Activated naive CD8-positive, alpha-beta T cell treated with anti-CD3 and anti-CD28 coated beads for 36 hours (primary cell): ENCODE results near the gene PDE4D. TPM values are rescaled to one million over a fixed set of nuclear protein-coding genes. Genes with fewer than 3 reads are reported as not detected.
A peak's percentile ranks its signal among the peaks of the same experiment; 100 is the strongest.

Experiments used
- DNase-seq: peaks from one replicate; pipeline ENCODE4 v3.0.0; 2021
- H3K27ac Mint-ChIP-seq: one replicate; pipeline ENCODE4 v1.8.0; 2022; ENCODE audit warnings: mild to moderate bottlenecking, moderate library complexity, mixed read lengths
- H3K27me3 Mint-ChIP-seq: one replicate; pipeline ENCODE4 v1.8.0; 2022; ENCODE audit warnings: mild to moderate bottlenecking, mixed read lengths
- H3K36me3 Mint-ChIP-seq: one replicate; pipeline ENCODE4 v1.8.0; 2021; ENCODE audit warnings: mild to moderate bottlenecking, mixed read lengths
- H3K4me1 Mint-ChIP-seq: one replicate; pipeline ENCODE4 v1.8.0; 2021; ENCODE audit warnings: mixed read lengths
- H3K4me3 Mint-ChIP-seq: one replicate; pipeline ENCODE4 v1.8.0; 2022; ENCODE audit warnings: mild to moderate bottlenecking, moderate library complexity, mixed read lengths
- H3K9me3 Mint-ChIP-seq: one replicate; pipeline ENCODE4 v1.8.0; 2022; ENCODE audit warnings: mixed read lengths
- total RNA-seq, 2 experiments: library from RNA; stranded (reverse); gene quantifications; one replicate each; pipeline ENCODE4 v1.2.3, GENCODE V29; 2021

PDE4D gene
- total RNA-seq, 2 experiments from 2014 or later, result 40.7 TPM

- DNase-seq, result no peak
- no peak overlapping the region for H3K27ac Mint-ChIP-seq
- no peak overlapping the region for H3K4me3 Mint-ChIP-seq
- H3K36me3 Mint-ChIP-seq, result no peaks in the 10 kb centered on the region
- H3K27me3 Mint-ChIP-seq, result peaks cover 27% of the 10 kb centered on the region
- peaks cover 5% of the 10 kb centered on the region for H3K4me1 Mint-ChIP-seq
- no peaks in the 10 kb centered on the region for H3K9me3 Mint-ChIP-seq
Measured at GRCh38 chr5:59251627-59252026, 641.9 kb downstream of the PDE4D start.

DNA sequence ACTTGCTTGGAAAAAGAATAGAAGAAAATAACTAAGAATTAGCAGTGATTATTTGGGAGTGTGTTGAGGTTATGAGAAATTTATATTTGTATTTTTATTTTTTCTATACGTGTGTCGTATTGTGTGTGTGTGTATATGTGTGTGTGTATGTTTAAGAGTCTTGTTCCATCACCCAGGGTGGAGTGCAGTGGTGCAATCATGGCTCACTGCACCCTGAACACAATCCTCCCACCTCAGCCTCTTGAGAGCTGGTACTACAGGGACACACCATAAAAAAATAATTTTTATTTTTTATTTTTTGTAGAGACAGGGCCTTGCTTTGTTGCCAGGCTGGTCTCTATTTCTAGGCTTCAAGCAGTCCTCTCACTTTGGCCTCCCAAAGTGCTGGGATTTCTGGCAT, 643.8 kb downstream of the PDE4D start:
- DNase-seq, result no peak
- peaks cover 22% of the 10 kb centered on the region for H3K27me3 Mint-ChIP-seq
- no peaks in the 10 kb centered on the region for H3K9me3 Mint-ChIP-seq
- H3K36me3 Mint-ChIP-seq, result no peaks in the 10 kb centered on the region
- H3K4me3 Mint-ChIP-seq, result no peak overlapping the region
- no peak overlapping the region for H3K27ac Mint-ChIP-seq
- H3K4me1 Mint-ChIP-seq, result peaks cover 6% of the 10 kb centered on the region

DNA sequence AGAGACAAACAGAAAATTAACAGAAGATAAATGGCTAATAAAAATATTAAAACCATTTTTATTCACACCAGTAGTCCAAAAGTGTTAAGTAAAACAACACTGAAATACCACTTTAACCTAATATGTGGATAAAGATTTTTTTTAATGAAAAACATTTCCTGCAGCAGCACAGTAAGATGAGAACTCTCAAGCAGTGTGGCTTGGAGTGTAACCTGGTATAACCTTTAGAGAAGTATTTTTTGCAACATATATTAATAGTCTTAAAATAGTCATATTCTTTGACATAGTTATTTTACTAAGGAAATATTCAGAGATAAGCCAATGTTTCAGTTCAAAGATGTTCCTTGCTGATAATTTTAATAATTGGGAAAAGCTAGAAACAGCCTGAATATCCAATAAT, 644.4 kb downstream of the PDE4D start:
- H3K9me3 Mint-ChIP-seq, result no peaks in the 10 kb centered on the region
- no peaks in the 10 kb centered on the region for H3K36me3 Mint-ChIP-seq
- DNase-seq, result no peak
- H3K27me3 Mint-ChIP-seq, result peaks cover 19% of the 10 kb centered on the region
- H3K27ac Mint-ChIP-seq, result no peak overlapping the region
- peaks cover 6% of the 10 kb centered on the region for H3K4me1 Mint-ChIP-seq
- H3K4me3 Mint-ChIP-seq, result no peak overlapping the region

DNA sequence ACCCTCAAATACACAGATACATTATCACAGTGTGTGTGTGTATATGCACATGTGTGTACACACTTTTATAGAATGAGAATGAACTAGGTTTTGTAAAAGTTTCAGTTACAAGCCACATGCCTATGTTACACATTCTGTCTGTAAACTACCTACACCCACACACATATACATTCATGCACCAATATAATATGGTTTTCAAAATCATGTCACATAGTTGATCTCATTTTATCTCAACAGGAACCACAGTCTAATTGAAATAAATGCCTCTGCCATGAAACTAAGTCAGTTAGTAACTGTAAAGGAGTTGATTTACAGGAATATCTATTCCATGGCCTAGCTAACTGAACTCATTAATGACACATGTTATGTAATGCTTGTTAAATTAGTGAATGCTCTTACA, 646.6 kb downstream of the PDE4D start:
- Mint-ChIP-seq H3K4me3 (no peak overlapping the region), H3K4me1 (peaks cover 6% of the 10 kb centered on the region), H3K27ac (no peak overlapping the region), H3K36me3 (no peaks in the 10 kb centered on the region), H3K9me3 (no peaks in the 10 kb centered on the region), H3K27me3 (peaks cover 14% of the 10 kb centered on the region)
- no peak for DNase-seq

DNA sequence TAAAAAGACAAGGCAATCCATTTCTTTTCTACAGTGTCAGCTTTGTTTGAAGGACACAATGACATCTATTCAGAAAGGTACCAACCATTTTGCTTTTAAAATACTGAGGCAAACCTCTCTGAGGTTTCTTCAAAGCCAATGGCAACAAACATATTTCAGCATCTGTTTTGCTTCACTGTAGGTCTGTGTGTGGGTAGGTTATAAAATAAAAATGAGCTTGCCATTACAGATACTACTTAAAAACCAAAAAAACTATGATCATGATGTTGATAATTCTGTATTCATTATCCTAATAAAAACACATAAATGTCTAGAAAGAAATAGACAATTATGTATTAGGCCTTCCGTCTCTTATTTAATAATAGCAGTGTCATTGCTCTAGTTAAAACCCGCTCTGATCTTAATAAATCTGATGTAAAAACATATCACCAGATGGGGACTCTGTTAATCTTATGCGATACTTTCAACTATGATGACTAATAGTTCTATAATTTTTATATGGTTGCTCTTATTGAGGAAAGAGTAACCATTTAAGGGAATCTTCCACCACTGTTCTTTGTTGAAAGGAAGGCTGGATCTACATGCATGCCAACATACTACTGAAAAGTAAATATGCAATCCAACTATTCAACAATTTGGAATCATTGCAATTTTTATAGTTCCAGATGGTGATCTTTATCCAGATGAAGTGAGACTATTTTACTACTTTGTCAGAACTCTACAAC, 647.2 kb downstream of the PDE4D start:
- Mint-ChIP-seq H3K27ac (no peak overlapping the region), H3K9me3 (no peaks in the 10 kb centered on the region), H3K36me3 (no peaks in the 10 kb centered on the region), H3K4me1 (peaks cover 6% of the 10 kb centered on the region), H3K4me3 (no peak overlapping the region), H3K27me3 (peaks cover 14% of the 10 kb centered on the region)
- no peak for DNase-seq

DNA sequence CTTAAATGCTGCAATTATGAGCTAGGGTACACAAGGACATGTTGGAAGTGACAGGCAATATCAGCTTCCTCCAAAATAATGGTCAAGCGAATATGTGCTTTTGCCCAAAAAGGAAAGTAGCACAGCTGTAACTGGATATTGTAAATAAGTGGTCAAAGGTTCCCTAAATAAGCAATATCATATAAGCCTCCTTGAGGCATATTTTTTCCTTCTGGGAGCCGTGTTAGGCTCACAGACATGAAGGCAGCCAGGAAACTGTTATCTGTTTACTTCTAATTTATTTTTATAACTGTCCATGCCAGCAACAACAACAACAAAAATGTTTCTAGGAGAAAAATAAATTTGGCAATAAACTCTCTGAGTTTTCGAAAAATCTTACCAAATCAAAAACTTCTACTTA, 648.3 kb downstream of the PDE4D start:
- peaks cover 8% of the 10 kb centered on the region for H3K27me3 Mint-ChIP-seq
- peaks cover 6% of the 10 kb centered on the region for H3K4me1 Mint-ChIP-seq
- H3K36me3 Mint-ChIP-seq, result no peaks in the 10 kb centered on the region
- H3K9me3 Mint-ChIP-seq, result no peaks in the 10 kb centered on the region
- no peak for DNase-seq
- H3K27ac Mint-ChIP-seq, result no peak overlapping the region
- no peak overlapping the region for H3K4me3 Mint-ChIP-seq

DNA sequence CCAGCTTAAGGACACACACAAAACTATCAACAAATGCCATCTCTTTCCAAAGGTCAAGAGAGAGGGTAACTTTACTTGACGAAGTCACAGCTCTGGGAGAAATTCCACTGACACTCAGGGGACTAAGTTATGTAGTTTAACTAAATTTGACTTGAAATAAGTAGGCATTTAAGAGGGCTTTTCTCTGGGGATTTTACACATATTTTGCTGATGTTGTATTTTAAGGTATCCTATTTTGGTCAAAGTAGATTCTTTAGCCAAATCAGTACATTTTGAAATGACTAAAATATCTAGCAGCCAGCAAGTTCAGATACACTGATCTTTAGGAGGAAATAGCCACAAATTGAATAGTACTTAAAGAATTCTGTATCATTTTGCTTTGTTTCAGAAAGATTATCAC, 652.0 kb downstream of the PDE4D start:
- DNase-seq, result no peak
- Mint-ChIP-seq H3K9me3 (no peaks in the 10 kb centered on the region), H3K27ac (no peak overlapping the region), H3K36me3 (no peaks in the 10 kb centered on the region), H3K4me1 (peaks cover 24% of the 10 kb centered on the region), H3K4me3 (no peak overlapping the region), H3K27me3 (peaks cover 7% of the 10 kb centered on the region)

GRCh38 chr5:59241119-59241518, 652.4 kb downstream of the PDE4D start:
- Mint-ChIP-seq H3K9me3 (no peaks in the 10 kb centered on the region), H3K27me3 (peaks cover 10% of the 10 kb centered on the region), H3K4me3 (no peak overlapping the region), H3K36me3 (no peaks in the 10 kb centered on the region), H3K27ac (no peak overlapping the region), H3K4me1 (peaks cover 24% of the 10 kb centered on the region)
- DNase-seq, result no peak

- peaks cover 10% of the 10 kb centered on the region for H3K27me3 Mint-ChIP-seq
- H3K36me3 Mint-ChIP-seq, result no peaks in the 10 kb centered on the region
- no peak for DNase-seq
- no peak overlapping the region for H3K4me3 Mint-ChIP-seq
- peak overlapping the region; percentile 25 for H3K27ac Mint-ChIP-seq
- H3K4me1 Mint-ChIP-seq, result peaks cover 24% of the 10 kb centered on the region
- H3K9me3 Mint-ChIP-seq, result no peaks in the 10 kb centered on the region
Measured at GRCh38 chr5:59238126-59238902, 655.2 kb downstream of the PDE4D start.

DNA sequence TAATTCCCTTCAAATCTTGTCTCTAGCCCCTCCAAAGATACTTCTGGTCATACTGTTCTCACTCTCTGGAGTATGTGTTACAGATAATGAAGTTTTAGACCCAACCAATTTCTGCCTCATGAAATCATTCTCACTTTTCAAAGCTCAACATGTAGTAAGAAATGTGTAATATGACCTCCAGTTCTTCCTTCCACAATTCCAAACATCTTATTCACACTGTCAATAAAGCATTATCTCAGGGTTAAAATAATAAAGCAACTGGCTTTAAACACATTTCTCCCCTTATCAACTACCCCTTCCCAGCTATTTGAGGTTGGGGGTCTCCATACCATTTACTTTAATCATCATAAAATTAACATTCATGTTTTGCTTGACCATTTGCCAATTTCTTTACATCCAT, 656.5 kb downstream of the PDE4D start:
- Mint-ChIP-seq H3K27ac (no peak overlapping the region), H3K4me3 (no peak overlapping the region), H3K27me3 (peaks cover 10% of the 10 kb centered on the region), H3K36me3 (no peaks in the 10 kb centered on the region), H3K4me1 (peaks cover 24% of the 10 kb centered on the region), H3K9me3 (no peaks in the 10 kb centered on the region)
- DNase-seq, result no peak

DNA sequence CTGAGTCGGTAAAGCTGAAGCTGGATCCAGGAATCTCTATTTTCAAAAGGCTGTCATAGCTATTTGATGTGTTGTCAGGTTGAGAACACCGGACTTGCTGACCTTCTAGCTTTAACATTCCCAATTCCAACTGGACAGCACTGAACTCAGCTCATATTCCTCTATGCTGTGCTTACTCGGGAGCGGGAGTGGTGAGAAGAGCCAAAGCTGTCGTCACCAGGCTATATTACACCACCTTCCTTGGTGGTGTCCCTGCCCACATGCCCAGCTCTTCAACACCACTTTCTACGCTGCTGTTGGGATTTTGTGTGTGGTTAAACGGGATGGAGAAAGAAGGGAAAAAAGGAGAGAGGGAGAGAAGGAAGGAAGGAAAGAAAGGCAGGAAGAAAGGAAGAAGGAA, 657.1 kb downstream of the PDE4D start:
- Mint-ChIP-seq H3K4me3 (no peak overlapping the region), H3K36me3 (no peaks in the 10 kb centered on the region), H3K27ac (no peak overlapping the region), H3K9me3 (no peaks in the 10 kb centered on the region), H3K27me3 (peaks cover 14% of the 10 kb centered on the region), H3K4me1 (peaks cover 24% of the 10 kb centered on the region)
- no peak for DNase-seq

DNA sequence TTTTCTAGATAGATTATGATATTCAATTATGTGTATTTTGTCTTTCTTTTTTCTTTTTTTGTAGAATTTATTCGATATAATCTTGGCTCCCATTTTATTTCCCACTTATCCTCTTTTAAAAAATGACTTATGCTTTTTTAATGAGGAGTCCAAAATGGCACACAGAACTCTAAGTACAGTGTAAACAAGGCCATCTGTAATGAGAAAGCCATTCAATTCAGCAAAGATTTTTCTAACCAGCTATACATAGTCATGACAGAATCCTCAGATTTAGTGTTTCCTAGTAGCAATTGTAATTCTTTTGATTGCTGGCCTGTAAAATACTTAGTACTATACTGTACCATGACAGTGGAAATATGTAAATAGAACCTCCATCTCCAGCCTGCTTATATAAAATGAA, 659.3 kb downstream of the PDE4D start:
- no peaks in the 10 kb centered on the region for H3K36me3 Mint-ChIP-seq
- no peaks in the 10 kb centered on the region for H3K9me3 Mint-ChIP-seq
- DNase-seq, result no peak
- H3K27me3 Mint-ChIP-seq, result peaks cover 14% of the 10 kb centered on the region
- no peak overlapping the region for H3K27ac Mint-ChIP-seq
- H3K4me3 Mint-ChIP-seq, result no peak overlapping the region
- peaks cover 18% of the 10 kb centered on the region for H3K4me1 Mint-ChIP-seq

GRCh38 chr5:59231221-59231931, 662.1 kb downstream of the PDE4D start:
- H3K4me3 Mint-ChIP-seq, result no peak overlapping the region
- no peak for DNase-seq
- no peaks in the 10 kb centered on the region for H3K4me1 Mint-ChIP-seq
- H3K27ac Mint-ChIP-seq, result no peak overlapping the region
- no peaks in the 10 kb centered on the region for H3K9me3 Mint-ChIP-seq
- no peaks in the 10 kb centered on the region for H3K36me3 Mint-ChIP-seq
- peaks cover 5% of the 10 kb centered on the region for H3K27me3 Mint-ChIP-seq

GRCh38 chr5:59222687-59223511, 670.6 kb downstream of the PDE4D start:
- Mint-ChIP-seq H3K4me1 (no peaks in the 10 kb centered on the region), H3K36me3 (no peaks in the 10 kb centered on the region), H3K9me3 (peaks cover 2% of the 10 kb centered on the region), H3K4me3 (no peak overlapping the region), H3K27me3 (no peaks in the 10 kb centered on the region), H3K27ac (no peak overlapping the region)
- no peak for DNase-seq

- Mint-ChIP-seq H3K27me3 (peaks cover 2% of the 10 kb centered on the region), H3K4me1 (no peaks in the 10 kb centered on the region), H3K36me3 (no peaks in the 10 kb centered on the region), H3K9me3 (peaks cover 2% of the 10 kb centered on the region), H3K4me3 (no peak overlapping the region), H3K27ac (no peak overlapping the region)
- no peak for DNase-seq
Measured at GRCh38 chr5:59221769-59222168, 671.8 kb downstream of the PDE4D start.
